Inflammatory macrophage (primary cell): Measurements from ENCODE around the gene ITIH1.
"Not testable (repeated sequence)": the region's sequence is repeated elsewhere in the genome, so short reads cannot be mapped to it uniquely, and the experiment has no call there.

ENCODE experiments used
- DNase-seq, 2 donors: peaks; one replicate each; pipeline ENCODE4 v3.0.0-alpha.2; 2020 to 2022

ITIH1 gene

GRCh38 chr3:52774901-52775864, 2.2 kb upstream of the ITIH1 start:
- peak; percentile 24 to 48 for DNase-seq

GRCh38 chr3:52775877-52776276, 1.5 kb upstream of the ITIH1 start:
- no peak for DNase-seq

- not testable (repeated sequence) for DNase-seq
Observed at GRCh38 chr3:52776486-52776885, 913 bp upstream of the ITIH1 start.

- peak in 1 of 2 donors; percentile 10 for DNase-seq
Observed at GRCh38 chr3:52777959-52778805, 783 bp downstream of the ITIH1 start.

- peak; percentile 71 to 75 for DNase-seq
Observed at GRCh38 chr3:52779011-52779836, 1.8 kb downstream of the ITIH1 start.

GRCh38 chr3:52779837-52780585, 2.6 kb downstream of the ITIH1 start:
- no peak for DNase-seq

GRCh38 chr3:52781741-52782140, 4.3 kb downstream of the ITIH1 start:
- DNase-seq: peak in 1 of 2 donors; percentile 19

GRCh38 chr3:52782412-52783210, 5.2 kb downstream of the ITIH1 start:
- no peak for DNase-seq

GRCh38 chr3:52783211-52783555, 5.8 kb downstream of the ITIH1 start:
- no peak for DNase-seq

GRCh38 chr3:52784021-52784621, 6.7 kb downstream of the ITIH1 start:
- no peak for DNase-seq

- DNase-seq: no peak
Observed at GRCh38 chr3:52784931-52785590, 7.7 kb downstream of the ITIH1 start.

GRCh38 chr3:52786330-52787215, 9.2 kb downstream of the ITIH1 start:
- no peak for DNase-seq

- no peak for DNase-seq
Observed at GRCh38 chr3:52787246-52787645, 9.8 kb downstream of the ITIH1 start.

GRCh38 chr3:52787672-52788625, 10.6 kb downstream of the ITIH1 start:
- no peak for DNase-seq

GRCh38 chr3:52788890-52789745, 11.7 kb downstream of the ITIH1 start:
- no peak for DNase-seq

- no peak for DNase-seq
Observed at GRCh38 chr3:52789746-52790040, 12.3 kb downstream of the ITIH1 start.

- no peak for DNase-seq
Observed at GRCh38 chr3:52790337-52790736, 12.9 kb downstream of the ITIH1 start.
